ENCODE results near the gene TOP3B. TPM values are rescaled to one million over a fixed set of nuclear protein-coding genes. Genes with fewer than 3 reads are reported as not detected.
A peak's percentile ranks its signal among the peaks of the same experiment; 100 is the strongest.

TOP3B gene
- total and polyA plus RNA-seq, 10 of the 15 experiments (the other 5 are each of a cell fraction or from before 2014, with no cell fraction given), result 0.60 to 47.3 (median 33.7) TPM

DNA sequence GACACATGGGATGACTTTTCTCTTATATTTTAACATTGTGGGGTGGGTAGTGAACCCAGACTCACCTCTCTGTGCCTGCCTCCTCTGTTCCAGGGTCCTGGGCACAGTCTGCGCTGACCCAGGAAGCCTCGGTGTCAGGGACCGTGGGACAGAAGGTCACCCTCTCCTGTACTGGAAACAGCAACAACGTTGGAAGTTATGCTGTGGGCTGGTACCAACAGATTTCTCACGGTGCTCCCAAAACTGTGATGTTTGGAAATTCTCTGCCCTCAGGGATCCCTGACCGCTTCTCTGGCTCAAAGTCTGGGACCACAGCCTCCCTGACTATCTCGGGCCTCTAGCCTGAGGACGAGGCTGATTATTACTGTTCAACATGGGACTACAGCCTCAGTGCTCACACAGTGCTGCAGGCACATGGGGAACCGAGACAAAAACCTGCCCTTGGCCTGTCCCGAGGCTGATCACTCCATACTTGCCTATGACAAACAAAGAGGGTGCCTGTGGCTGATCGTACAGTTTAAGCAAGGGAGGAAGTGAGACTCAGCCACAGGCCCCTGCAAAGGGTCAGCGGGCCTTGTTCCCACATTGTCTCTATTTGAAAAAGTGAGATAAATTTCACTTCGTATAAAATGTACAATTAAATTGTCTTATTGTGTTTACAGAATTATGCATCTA lies 43.7 kb upstream of the TOP3B start (continued):
- TF ChIP-seq IRF4 (IDR thresholded peaks at IDR 0.05; ENCODE audit: low read depth, low read length) (no peak), GABPA (IDR thresholded peaks at IDR 0.05; ENCODE audit: low read depth) (no peak), HDAC6 (IDR thresholded peaks at IDR 0.05; ENCODE audit: unreplicated experiment) (no peak), RFX5 (IDR thresholded peaks at IDR 0.05; ENCODE audit: low read depth, low read length) (no peak), BACH1 (IDR thresholded peaks at IDR 0.05; ENCODE audit: borderline replicate concordance) (peak; percentile 35; the same call in 1 of the 2 replicates), CBFB (IDR thresholded peaks at IDR 0.05; ENCODE audit: low read depth) (peak; percentile 48; the same call in 1 of the 2 replicates), SMARCA5 (IDR thresholded peaks at IDR 0.05) (peak; percentile 65), ETV6 (conservative IDR thresholded peaks at IDR 0.05 in 1 of 2, IDR thresholded peaks at IDR 0.05 in 1 of 2; ENCODE audit: borderline replicate concordance in 1 of 2, low read depth in 1 of 2) (no peak), EED (IDR thresholded peaks at IDR 0.05; ENCODE audit: low read depth) (peak; percentile 49), NR2F1 (conservative IDR thresholded peaks at IDR 0.05) (peak; percentile 84), STAT3 (IDR thresholded peaks at IDR 0.05; ENCODE audit: low read depth, low read length) (no peak), ZNF217 (IDR thresholded peaks at IDR 0.05) (no peak), BMI1 (IDR thresholded peaks at IDR 0.05; ENCODE audit: borderline replicate concordance) (no peak; the same call in 1 of the 2 replicates), EZH2 (IDR thresholded peaks at IDR 0.05; ENCODE audit: borderline replicate concordance, control insufficient read depth, low read depth, low read length) (no peak), TCF7 (IDR thresholded peaks at IDR 0.05; ENCODE audit: borderline replicate concordance) (no peak), RAD51 (IDR thresholded peaks at IDR 0.05) (no peak), MYB (IDR thresholded peaks at IDR 0.05; ENCODE audit: borderline replicate concordance, low read depth, low read length) (no peak), CREM (IDR thresholded peaks at IDR 0.05; ENCODE audit: low read depth) (peak; percentile 54), RUNX3 (IDR thresholded peaks at IDR 0.05; ENCODE audit: low read length) (no peak), ZNF622 (IDR thresholded peaks at IDR 0.05) (no peak), YY1 (IDR thresholded peaks at IDR 0.05; ENCODE audit: low read depth, low read length) (peak; percentile 58; the same call in 1 of the 2 replicates), SIX5 (IDR thresholded peaks at IDR 0.05; ENCODE audit: low read depth, low read length, severe bottlenecking) (no peak)
- TF ChIP-seq, protein P1, sequence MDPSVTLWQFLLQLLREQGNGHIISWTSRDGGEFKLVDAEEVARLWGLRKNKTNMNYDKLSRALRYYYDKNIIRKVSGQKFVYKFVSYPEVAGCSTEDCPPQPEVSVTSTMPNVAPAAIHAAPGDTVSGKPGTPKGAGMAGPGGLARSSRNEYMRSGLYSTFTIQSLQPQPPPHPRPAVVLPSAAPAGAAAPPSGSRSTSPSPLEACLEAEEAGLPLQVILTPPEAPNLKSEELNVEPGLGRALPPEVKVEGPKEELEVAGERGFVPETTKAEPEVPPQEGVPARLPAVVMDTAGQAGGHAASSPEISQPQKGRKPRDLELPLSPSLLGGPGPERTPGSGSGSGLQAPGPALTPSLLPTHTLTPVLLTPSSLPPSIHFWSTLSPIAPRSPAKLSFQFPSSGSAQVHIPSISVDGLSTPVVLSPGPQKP (IDR thresholded peaks at IDR 0.05; ENCODE audit: low read depth, low read length), result no peak
- TF ChIP-seq, protein P2, sequence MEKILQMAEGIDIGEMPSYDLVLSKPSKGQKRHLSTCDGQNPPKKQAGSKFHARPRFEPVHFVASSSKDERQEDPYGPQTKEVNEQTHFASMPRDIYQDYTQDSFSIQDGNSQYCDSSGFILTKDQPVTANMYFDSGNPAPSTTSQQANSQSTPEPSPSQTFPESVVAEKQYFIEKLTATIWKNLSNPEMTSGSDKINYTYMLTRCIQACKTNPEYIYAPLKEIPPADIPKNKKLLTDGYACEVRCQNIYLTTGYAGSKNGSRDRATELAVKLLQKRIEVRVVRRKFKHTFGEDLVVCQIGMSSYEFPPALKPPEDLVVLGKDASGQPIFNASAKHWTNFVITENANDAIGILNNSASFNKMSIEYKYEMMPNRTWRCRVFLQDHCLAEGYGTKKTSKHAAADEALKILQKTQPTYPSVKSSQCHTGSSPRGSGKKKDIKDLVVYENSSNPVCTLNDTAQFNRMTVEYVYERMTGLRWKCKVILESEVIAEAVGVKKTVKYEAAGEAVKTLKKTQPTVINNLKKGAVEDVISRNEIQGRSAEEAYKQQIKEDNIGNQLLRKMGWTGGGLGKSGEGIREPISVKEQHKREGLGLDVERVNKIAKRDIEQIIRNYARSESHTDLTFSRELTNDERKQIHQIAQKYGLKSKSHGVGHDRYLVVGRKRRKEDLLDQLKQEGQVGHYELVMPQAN (conservative IDR thresholded peaks at IDR 0.05), result no peak
- TF ChIP-seq, protein P3, sequence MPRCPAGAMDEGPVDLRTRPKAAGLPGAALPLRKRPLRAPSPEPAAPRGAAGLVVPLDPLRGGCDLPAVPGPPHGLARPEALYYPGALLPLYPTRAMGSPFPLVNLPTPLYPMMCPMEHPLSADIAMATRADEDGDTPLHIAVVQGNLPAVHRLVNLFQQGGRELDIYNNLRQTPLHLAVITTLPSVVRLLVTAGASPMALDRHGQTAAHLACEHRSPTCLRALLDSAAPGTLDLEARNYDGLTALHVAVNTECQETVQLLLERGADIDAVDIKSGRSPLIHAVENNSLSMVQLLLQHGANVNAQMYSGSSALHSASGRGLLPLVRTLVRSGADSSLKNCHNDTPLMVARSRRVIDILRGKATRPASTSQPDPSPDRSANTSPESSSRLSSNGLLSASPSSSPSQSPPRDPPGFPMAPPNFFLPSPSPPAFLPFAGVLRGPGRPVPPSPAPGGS (IDR thresholded peaks at IDR 0.05; ENCODE audit: borderline replicate concordance, insufficient read depth, low read depth, low read length, poor library complexity, severe bottlenecking), result no peak
- TF ChIP-seq, protein P4, sequence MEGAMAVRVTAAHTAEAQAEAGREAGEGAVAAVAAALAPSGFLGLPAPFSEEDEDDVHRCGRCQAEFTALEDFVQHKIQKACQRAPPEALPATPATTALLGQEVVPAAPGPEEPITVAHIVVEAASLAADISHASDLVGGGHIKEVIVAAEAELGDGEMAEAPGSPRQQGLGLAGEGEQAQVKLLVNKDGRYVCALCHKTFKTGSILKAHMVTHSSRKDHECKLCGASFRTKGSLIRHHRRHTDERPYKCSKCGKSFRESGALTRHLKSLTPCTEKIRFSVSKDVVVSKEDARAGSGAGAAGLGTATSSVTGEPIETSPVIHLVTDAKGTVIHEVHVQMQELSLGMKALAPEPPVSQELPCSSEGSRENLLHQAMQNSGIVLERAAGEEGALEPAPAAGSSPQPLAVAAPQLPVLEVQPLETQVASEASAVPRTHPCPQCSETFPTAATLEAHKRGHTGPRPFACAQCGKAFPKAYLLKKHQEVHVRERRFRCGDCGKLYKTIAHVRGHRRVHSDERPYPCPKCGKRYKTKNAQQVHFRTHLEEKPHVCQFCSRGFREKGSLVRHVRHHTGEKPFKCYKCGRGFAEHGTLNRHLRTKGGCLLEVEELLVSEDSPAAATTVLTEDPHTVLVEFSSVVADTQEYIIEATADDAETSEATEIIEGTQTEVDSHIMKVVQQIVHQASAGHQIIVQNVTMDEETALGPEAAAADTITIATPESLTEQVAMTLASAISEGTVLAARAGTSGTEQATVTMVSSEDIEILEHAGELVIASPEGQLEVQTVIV (IDR thresholded peaks at IDR 0.05; ENCODE audit: borderline replicate concordance, partially characterized antibody), result no peak
